Right lobe of liver (tissue), 4 donors: ENCODE data around the gene PHYHD1.

ENCODE experiments used
- CTCF ChIP-seq, 4 donors: fragments of 200-600 bp in 3 of 4; fragments of 450-650 bp in 1 of 4; IDR thresholded peaks; one replicate each; pipeline versions ENCODE4 v1.5.1 to v1.8.0; 2016 to 2022; ENCODE audit warnings: antibody characterized with exemption in 4 of 4, mild to moderate bottlenecking in 2 of 4
- POLR2A ChIP-seq: fragments of 450-650 bp; IDR thresholded peaks from one replicate; pipeline ENCODE4 v1.6.1; 2017; ENCODE audit warnings: antibody characterized with exemption, mild to moderate bottlenecking
- donor health status: DM: no; HTN: no; CAD: no.
- donor health status: DM: no; HTN: no; CAD: no.
- donor health status: DM: no; HTN: yes; CAD: no.

GRCh38 chr9:128913048-128913900 lies 7.5 kb upstream of the PHYHD1 start:
- TF ChIP-seq CTCF (IDR thresholded peaks at IDR 0.05) (no peak), POLR2A (no peak)
